GM18867 (cell line): ENCODE data around the gene TARS1.

Experiments
- ATAC-seq: cut with Tn5 transposase; IDR thresholded peaks from one replicate; pipeline ENCODE4 v1.9.1; 2021; ENCODE audit warnings: mild to moderate bottlenecking, moderate library complexity; ENCODE audit not compliant: unreplicated experiment

Gene TARS1

DNA sequence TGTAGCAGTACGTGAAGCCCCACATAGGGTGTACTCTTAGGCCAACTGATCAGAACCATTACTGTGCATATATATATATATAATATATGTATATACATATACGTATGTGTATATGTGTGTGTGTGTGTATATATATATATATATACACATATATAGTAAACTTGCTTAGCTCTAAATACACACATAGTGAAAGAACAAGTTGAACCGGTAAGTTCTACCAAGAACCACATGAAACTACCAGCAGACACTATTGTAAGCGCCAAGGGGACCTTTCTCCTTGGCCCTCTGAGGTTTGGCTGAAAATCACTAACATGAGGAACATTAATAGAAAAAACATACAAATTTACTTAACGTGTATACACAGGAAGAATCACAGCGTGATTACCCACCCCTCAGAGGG is 1.8 kb upstream of the TARS1 start:
- ATAC-seq, result no peak

DNA sequence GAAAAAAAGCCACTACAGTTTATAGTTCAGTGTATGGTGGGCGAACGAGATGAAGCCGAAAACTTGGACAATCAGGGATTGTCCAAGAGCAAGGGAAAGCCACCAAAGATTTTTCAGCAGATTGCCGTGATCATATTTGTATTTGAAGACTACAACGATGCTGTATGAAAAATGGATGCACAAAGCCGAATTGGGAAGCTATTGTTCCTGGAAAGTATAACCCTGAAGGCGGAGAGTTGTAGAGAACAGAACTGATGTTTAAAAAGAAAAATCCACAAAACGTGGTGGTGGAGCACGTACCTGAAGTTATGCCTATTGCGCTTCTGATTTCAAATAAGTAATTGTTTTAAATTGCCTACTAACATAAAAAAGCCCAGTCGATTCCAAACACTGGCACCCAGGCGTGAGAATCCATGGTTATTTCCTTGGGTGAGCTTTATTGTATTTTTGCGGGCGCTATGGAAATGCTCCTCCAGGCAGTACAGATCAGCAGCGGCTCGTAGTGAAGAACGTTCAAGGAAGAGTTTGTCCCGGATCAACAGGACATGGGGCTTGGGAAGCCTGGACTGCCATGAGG is 772 bp upstream of the TARS1 start:
- ATAC-seq, result no peak

DNA sequence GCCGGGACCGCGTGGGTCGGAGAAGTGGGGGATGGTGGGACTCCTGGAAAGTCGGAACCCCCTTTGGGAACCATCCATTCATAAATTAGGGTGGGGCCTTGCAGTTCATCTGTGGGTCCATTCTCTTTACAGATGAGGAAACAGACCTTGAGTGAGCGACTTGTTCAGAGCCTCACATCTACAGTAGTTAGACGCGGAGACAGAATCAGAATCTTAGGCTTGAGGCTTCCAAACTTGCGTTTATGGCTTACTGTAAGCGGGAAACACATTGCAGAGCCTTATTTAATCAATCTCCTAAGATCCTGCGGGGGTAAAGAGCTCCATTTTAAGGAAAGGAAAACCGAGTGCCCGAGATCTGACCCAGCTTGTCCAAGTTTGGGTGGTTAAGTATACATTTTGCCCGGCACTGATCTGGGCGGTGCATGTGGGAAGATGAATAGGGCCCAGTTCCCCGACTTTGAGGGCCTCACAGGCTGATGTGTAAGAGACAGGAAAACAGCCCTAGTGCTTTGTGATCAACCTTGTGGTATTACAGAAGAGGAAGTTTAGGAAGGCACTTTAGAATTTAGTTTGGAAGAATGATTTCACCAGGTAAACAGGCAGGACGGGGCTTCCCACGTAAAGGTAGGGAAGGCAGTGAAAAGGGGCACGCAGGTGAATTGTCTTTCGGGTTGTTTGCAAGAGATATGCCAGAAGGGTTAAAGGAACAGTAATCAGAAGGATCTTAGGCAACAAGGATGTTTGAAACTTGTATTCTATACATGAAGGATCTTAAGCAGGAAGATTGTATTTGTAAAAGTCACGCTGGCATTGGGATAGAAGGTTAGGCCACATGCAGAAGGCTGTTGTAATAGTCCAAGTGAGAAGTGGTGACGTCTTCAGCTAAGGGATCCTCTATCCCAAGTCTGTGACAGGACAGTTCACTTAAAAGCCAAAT is 744 bp downstream of the TARS1 start:
- ATAC-seq, result peak; percentile 30

DNA sequence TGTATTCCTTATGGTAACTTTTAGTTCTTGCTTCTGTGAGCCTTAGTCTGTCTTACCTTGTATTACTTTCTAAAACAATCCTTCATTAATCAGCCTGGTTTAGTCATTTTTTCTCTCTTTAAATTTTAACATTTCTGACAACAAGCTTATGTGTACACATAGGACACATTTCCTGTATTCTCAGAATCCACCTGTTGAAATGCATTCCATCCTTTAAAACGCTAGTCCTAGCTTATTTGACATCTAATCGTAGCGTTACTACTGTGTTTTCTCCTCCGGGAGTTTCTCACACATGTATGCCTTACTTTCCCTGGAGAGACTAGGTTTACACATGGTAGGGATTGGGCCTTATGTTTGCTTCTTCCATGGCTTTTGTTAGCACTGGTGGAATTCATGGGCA is 3.8 kb downstream of the TARS1 start:
- ATAC-seq, result no peak

DNA sequence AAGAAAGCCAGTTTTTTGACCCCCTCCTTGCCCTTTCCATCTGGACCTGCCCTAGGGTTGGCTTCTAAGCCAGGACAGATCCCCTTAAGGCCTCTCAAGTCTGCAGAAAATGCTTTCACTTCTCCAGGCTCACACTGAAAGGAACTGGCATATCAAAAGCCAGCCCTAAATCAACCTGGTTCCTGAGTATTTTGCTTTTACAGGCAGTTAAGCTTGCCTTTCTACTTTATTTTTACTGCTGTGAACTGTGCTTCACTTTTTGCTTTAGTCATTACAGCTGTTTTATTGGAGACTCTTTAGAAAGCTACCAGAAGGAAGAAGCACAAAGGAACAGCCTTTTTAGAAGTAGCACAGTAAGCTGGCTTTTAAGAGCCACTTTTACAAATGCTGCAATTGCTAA is 5.0 kb downstream of the TARS1 start:
- no peak for ATAC-seq

DNA sequence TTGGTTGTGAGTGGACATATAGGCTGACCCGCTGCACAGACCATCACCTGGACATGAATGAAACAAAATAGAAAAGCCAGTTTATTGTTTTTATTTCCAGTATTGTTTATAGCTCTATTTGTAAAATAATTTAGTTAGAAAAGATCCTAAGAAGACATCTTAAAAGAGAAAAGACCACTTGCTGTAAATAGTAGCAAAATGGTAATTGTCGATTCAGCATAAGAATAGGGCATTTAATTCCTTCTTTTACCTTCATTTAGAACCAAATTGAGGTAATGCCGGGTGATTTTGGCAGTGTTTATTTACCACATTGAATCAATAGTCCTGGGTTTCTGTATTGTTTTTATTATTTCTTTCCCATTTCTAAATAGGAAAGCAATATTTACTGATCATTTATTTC is 7.4 kb downstream of the TARS1 start:
- ATAC-seq, result no peak

DNA sequence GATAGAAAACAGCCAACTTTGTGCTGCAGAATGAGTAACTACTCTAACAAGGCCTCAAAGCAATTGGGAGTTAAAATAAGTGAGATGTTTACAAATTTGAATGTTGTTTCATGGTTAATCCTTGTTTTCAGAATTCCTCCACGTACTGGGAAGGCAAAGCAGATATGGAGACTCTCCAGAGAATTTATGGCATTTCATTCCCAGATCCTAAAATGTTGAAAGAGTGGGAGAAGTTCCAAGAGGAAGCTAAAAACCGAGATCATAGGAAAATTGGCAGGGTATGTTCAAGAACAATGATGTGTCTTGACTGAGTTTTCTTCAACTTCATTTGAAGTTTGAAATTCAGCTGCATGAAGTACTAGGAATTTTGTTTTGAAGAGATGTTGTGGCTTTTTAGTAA is 16.4 kb downstream of the TARS1 start:
- no peak for ATAC-seq

DNA sequence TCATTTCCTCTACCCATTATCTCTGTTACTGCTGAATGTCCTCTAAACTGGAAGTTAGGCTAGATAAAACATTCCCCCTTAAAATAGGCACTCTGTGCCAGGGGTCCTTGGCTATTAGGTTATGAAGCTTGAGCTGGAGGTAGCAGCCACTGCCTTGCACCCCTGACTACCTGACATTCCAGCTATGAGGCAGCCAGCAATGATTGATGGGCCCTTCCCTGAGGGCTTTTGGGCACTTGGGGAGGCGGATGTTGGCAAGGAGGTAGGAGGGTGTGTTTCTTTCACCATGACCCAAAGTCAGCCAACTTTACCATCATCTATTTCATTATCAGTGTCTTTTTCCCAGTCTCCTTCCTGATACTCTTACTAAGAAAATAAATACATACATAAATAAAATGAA is 17.1 kb downstream of the TARS1 start:
- no peak for ATAC-seq

DNA sequence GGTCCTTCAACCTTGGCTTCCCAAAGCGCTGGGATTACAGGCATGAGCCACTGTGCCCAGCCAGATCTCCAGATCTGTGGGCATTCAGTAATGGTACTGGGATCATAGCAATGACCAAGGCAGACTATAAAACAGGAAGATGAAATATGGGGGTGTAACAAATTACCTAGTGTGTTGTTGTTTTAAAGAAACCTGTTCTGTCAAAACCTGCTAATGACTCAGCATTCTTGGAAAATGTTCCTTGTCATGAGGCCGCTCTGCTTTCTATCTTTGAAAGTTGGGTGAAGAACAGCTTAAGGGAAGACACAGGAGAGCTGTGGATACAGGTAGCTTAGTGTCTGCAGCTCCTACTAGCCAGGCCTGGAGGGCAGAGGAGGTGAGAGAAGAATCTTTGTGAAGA is 19.4 kb downstream of the TARS1 start:
- ATAC-seq, result no peak

DNA sequence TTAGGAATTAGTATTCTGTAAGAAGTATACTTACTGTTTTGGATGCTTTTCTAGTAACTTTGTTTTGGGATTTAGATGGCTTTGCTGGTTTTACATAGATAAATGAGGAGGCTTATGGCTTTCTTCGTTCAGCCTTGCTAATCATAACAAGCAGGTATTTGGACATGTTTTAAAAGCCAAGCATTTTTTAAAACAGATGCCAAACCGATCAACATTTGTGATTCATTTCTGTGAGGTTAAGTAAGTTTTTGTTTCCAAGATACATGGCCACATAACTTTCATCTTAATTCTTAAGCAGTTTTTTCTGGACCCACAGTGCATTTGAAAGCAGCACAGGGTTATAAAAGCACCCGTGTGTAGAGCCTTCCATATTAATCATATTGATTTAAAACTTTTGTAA is 21.7 kb downstream of the TARS1 start:
- no peak for ATAC-seq

DNA sequence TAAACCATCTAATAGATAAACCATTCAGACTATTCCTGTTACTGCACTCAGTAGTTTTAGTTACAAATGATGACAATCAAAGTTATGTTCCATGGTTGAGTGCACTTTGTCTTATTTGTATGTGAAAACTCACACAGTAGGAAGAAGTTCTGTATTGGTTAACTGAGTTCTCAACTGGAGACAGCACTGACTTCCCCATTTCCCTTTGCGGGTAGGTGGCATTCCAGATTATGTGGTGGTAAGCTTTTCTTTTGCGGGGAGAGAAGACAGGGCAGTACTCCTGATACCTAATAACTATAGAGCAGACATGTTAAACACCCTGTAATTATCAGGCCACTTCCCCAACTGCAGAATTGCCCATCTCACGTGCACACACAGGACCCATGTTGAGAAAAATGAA is 24.4 kb downstream of the TARS1 start:
- ATAC-seq, result no peak

DNA sequence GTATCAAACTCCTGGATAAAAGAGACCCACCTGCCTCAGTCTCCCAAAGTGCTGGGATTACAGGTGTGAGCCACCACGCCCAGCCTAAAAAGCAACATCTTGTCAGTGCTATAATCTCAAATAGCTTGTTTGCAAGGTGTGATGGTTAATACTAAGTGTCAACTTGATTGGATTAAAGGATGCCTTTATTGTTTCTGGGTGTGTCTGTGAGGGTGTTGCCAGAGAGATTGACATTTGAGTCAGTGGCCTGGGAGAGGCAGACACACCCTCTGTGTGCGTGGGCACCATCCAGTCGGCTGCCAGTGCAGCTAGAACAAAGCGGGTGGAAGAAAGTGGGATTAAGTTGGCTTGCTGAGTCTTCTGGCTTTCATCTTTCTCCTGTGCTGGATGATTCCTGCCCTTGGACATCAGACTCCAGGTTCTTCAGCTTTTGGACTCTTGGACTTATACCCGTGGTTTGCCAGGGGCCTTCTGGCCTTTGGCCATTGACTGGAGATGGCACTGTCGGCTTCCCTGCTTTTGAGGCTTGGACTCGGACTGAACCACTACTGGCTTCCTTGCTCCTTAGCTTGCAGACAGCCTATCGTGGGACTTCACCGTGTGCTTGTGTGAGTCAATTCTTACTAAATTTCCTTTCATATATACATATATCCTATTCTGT is 28.1 kb downstream of the TARS1 start:
- ATAC-seq, result no peak

DNA sequence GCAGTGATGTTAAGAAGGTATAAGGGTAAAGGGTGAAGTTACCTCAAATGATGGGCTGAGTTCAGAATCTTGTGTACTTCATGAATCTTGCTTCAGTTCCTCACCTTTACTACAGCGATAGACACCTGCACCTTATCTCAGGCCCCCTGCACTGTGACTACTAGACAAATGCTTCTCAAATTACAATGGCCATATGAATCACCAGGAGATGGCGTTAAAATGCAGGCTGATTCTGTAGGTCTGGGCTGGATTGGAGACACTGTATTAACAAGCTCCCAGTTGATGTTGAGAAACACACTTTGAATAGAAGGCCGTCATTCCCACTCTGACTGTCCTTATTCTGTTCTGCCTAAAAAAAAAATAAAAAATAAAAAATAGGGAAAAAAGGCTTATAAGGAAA is 29.8 kb downstream of the TARS1 start:
- ATAC-seq, result no peak

DNA sequence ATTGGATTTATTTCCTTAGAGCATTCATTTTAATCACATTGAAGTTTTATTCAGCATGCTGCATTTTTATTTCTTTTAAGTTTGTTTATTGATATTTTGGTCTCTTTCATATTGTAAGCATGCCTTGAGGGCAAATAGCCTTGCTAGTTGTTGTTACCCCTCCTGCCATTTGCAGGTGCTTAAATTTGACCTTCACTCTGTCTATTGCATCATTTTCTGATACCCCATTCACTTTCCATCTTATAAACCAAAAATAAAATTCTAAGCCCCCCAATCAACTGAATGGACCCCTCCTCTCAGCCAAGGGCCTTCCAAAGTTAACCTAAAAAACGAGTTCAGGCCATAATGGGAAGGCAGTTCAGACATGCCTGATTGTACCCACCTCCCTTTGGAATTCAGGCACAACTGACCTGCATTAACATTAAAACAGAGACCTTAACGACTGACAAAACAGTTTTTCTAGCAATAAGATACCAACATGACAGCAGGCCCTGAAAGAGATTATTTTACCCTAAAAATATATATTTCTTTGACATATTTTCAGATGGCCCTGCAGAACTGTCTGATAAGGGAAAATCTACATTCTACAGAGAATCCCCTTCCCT is 32.1 kb downstream of the TARS1 start:
- no peak for ATAC-seq

DNA sequence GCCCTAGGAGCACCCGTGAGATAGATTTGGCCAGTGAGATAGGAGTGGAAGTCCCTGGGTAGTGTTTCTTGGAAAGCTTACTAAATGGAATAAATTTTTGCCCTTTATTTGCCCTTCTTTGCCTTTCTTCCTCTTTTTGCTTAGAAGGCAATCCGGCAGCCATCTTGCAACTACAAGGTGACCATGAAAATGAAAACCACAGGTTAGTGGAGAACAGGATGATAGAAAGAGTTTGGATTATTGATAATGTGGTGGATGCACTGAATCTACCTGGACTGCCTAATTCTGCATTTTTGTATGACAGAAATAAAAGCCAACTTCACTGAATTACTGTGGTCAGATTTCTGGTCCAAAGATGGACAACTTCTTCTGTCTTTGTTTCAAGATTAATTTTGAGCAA is 33.2 kb downstream of the TARS1 start:
- ATAC-seq, result no peak

DNA sequence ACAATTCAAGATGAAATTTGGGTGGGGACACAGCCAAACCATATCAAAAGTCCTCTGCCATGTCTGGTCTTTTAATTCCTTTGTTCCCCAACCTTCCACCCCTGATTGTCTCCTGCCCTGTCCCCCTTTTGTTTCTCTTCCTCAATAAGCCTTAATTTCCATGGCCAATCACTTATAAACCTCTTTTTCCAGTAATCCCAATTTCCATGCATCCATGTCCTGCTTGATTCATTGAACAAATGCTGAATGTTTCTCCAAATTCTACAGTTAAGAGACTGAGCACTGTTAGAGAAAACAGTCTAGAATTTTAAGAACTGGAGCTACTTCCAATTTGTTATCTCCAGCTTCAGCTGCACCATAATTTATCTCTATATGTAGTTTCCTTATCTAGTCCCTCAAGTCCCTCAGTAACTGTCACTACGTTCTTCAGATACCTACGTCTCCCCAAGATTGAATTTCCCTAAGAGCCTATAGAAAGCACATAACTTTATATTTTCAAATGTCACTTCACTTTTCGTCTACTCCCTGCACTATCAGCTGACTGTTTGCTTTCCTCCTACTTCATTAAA is 34.2 kb downstream of the TARS1 start:
- ATAC-seq, result no peak

DNA sequence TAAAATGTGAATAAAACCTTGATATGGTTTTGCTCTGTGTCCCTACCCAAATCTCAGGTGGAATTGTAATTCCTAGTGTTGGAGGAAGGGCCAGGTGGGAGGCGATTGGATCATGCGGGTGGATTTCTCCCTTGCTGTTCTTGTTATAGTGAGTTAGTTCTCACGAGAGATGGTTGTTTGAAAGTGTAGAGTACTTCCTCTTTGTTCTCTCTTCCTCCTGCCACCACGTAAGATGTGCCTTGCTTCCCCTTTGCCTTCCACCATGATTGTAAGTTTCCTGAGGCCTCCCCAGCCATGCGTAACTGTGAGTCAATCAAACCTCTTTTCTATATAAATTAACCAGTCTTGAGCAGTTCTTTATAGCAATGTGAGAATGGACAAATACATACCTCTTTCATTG is 34.9 kb downstream of the TARS1 start:
- no peak for ATAC-seq

DNA sequence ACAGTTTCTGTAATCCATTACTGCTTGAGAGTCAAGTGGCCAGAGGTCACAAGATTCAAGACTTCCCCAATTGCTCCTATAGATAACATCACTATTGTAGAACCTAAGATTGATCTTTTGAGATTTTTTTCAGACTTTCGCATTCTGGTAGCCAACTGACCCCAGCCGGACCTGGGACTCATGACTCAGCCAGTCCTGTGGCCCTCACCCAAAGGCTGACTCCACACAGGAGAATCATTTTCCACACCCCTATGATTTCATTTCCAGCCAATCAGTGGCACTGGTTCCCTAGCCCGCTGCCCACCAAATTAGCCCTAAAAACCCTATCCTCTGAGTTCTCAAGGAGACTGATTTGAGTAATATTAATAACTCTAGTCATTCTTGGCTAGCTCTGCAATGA is 36.2 kb downstream of the TARS1 start:
- no peak for ATAC-seq

DNA sequence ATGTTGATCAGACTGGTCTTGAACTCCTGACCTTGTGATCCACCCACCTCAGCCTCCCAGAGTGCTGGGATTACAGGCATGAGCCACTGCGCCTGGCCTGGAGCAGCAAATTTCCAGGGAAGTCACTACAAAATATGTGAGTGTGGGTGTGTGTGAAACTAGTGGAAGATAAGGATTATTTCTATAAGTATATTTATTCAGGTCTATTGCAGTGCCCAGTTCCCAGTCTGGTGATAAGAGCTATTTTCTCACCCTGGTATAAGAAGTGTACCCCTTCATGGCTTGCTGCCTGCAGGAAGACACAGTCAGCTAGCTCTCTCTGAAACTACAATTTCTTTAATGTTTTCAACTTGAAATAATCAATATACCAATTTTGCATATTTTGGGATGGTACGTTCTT is 37.1 kb downstream of the TARS1 start:
- ATAC-seq, result no peak

DNA sequence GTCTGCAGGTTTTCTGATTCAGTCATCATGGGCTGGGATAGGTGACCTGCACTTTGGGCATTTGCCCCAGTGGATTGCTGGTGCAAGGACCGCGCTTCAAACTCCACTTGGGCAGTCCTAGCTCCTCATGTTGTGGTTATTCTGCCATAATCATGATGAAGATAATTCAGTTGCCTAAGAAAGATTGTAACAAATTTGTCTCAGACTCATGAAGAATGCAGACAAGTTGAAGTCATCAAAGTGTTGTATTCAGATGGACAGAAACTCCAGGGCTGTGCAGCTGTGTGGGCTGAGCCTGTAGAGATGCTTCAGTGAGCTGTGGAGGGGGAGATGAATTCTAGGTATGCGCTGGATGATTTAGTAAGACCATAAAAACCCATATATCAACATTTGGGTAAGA is 38.5 kb downstream of the TARS1 start:
- ATAC-seq, result no peak

DNA sequence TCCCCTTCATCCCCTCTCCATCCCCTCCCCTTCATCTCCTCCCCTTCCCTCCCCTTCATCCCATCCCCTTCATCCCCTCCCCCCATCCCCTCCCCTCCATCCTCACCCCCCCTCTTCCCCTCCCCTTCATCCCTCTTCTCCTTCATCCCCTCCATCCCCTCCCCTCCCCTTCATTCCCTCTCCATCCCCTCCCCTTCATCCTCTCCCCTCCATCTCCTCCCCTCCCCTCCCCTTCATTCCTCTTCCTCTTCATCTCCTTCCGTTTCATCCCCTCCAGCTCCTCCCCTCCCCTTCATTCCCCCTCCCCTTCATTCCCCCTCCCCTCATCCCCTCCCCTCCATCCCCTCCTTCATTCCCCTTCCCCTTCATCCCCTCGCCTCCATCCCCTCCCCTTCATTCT is 40.1 kb downstream of the TARS1 start:
- no peak for ATAC-seq
